Neutrophil (primary cell): Measurements from ENCODE around the gene HOXA11.
A peak's percentile ranks its signal among the peaks of the same experiment; 100 is the strongest.

Experiments used
- H3K27ac ChIP-seq: fragments of 200-600 bp; sonication (generic); 2 replicates; pipeline ENCODE4 v1.5.1; 2016; ENCODE audit warnings: mild to moderate bottlenecking, moderate library complexity
- H3K27me3 ChIP-seq: fragments of 200-600 bp; sonication (generic); 2 replicates; pipeline ENCODE4 v1.6.0; 2016; ENCODE audit warnings: mild to moderate bottlenecking
- H3K36me3 ChIP-seq: fragments of 200-600 bp; sonication (generic); 2 replicates; pipeline ENCODE4 v1.5.1; 2017
- H3K4me1 ChIP-seq, 2 experiments: fragments of 200-600 bp in 1 of 2; sonication (generic) in 1 of 2; 1 replicate in 1 of 2; 2 replicates in 1 of 2; pipeline versions ENCODE4 v1.5.1 to v1.6.1; 2013 to 2016; ENCODE audit warnings: low read depth in 1 of 2, low read length in 1 of 2, mild to moderate bottlenecking in 1 of 2, moderate library complexity in 1 of 2; ENCODE audit not compliant: control insufficient read depth in 1 of 2, insufficient read depth in 1 of 2
- H3K4me3 ChIP-seq, 2 experiments: fragments of 200-600 bp in 1 of 2; sonication (generic) in 1 of 2; 1 replicate in 1 of 2; 2 replicates in 1 of 2; pipeline ENCODE4 v1.5.1; 2013 to 2016; ENCODE audit warnings: low read depth in 1 of 2, low read length in 1 of 2, mild to moderate bottlenecking in 1 of 2, moderate library complexity in 1 of 2
- H3K9me3 ChIP-seq: fragments of 200-600 bp; sonication (generic); 2 replicates; pipeline ENCODE4 v1.5.1; 2016
- CTCF ChIP-seq: fragments of 200-600 bp; sonication (generic); IDR thresholded peaks from 2 replicates; pipeline ENCODE4 v1.5.1; 2016; ENCODE audit warnings: antibody characterized with exemption

Gene HOXA11

GRCh38 chr7:27200761-27201579, 15.9 kb upstream of the HOXA11 start:
- peaks cover 99% of the 10 kb centered on the region for H3K27me3 ChIP-seq
- peaks cover 46 to 49% of the 10 kb centered on the region in 2 experiments for H3K4me1 ChIP-seq
- no peaks in the 10 kb centered on the region for H3K9me3 ChIP-seq
- H3K27ac ChIP-seq = no peak overlapping the region
- H3K4me3 ChIP-seq = peak overlapping the region; percentile 38 to 50
- TF ChIP-seq CTCF = no peak
- no peaks in the 10 kb centered on the region for H3K36me3 ChIP-seq

- Histone ChIP-seq H3K27me3 (peaks cover 99% of the 10 kb centered on the region), H3K4me1 (peaks cover 40 to 48% of the 10 kb centered on the region in 2 experiments), H3K9me3 (no peaks in the 10 kb centered on the region), H3K27ac (no peak within 1 kb of the TSS), H3K4me3 (peak within 1 kb of the TSS; percentile 38 to 50), H3K36me3 (no peaks in the 10 kb centered on the region)
- TF ChIP-seq CTCF = no peak
Observed at GRCh38 chr7:27199849-27200760, 15.1 kb upstream of the HOXA11 start, which contains the start of gene HOXA13. Gene HOXA13, minus strand, starts transcription at chr7:27200091. Its CDS starts 14 bp downstream, at chr7:27200077.

GRCh38 chr7:27198871-27199801, 14.1 kb upstream of the HOXA11 start:
- no peak for TF ChIP-seq CTCF
- Histone ChIP-seq H3K27ac (no peak overlapping the region), H3K9me3 (no peaks in the 10 kb centered on the region), H3K27me3 (peaks cover 99% of the 10 kb centered on the region), H3K4me1 (peaks cover 36 to 43% of the 10 kb centered on the region in 2 experiments), H3K4me3 (peak overlapping the region in 1 of 2 experiments; percentile 24), H3K36me3 (no peaks in the 10 kb centered on the region)

- H3K27me3 ChIP-seq = peaks cover 99% of the 10 kb centered on the region
- no peaks in the 10 kb centered on the region for H3K9me3 ChIP-seq
- H3K36me3 ChIP-seq = no peaks in the 10 kb centered on the region
- peaks cover 40 to 49% of the 10 kb centered on the region in 2 experiments for H3K4me1 ChIP-seq
- H3K27ac ChIP-seq = no peak overlapping the region
- H3K4me3 ChIP-seq = no peak overlapping the region
- TF ChIP-seq CTCF = no peak
Observed at GRCh38 chr7:27198138-27198841, 13.3 kb upstream of the HOXA11 start.
